SKM-1 (cell line): Measurements from ENCODE around the gene SMARCAL1.
A peak's percentile ranks its signal among the peaks of the same experiment; 100 is the strongest.

Source experiments
- DNase-seq: peaks from one replicate; lab custom pipeline; 2025; ENCODE audit not compliant: unreplicated experiment; lab: John Stamatoyannopoulos, UW

The SMARCAL1 gene

GRCh38 chr2:216392945-216393840 is 19.1 kb upstream of the SMARCAL1 start:
- no peak for DNase-seq

DNA sequence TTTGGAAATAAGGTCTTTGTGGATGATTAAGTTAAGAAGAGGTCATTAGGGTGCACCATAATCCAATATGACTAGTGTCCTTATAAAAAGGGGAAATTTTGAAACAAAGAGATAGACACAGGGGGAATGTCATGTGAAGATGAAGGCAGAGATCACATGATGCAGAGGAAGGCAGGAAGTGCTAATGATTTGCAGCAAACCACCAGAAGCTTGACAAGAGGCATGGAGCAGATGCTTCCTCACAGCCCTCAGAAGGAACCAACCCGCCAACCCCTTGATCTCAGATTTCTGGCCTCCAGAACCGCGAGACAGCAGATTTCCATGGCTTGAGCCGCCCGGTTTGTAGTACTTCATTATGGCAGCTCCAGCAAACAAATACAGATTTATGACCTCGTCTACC is 17.4 kb upstream of the SMARCAL1 start:
- DNase-seq = no peak

GRCh38 chr2:216399621-216400020 is 12.7 kb upstream of the SMARCAL1 start:
- no peak for DNase-seq

DNA sequence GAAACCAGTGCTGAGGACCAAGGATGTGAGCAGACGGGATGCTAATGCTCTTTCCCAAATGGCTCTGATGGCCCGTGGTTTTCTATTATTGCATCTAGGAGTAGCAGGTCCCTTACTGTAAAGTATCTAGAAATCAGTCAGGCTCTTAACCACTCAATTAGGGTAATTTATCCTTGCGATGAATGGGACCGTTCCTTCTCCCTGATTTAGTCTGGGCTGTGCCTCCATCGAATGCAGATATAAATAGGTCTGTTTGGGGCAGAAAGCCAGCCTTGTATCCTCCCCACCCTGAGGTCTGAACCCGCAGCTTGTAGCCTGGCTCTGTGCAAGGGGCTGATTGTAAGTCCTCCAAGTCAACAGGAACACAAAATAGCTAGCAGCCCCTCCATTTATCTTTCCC is 9.5 kb upstream of the SMARCAL1 start:
- no peak for DNase-seq

DNA sequence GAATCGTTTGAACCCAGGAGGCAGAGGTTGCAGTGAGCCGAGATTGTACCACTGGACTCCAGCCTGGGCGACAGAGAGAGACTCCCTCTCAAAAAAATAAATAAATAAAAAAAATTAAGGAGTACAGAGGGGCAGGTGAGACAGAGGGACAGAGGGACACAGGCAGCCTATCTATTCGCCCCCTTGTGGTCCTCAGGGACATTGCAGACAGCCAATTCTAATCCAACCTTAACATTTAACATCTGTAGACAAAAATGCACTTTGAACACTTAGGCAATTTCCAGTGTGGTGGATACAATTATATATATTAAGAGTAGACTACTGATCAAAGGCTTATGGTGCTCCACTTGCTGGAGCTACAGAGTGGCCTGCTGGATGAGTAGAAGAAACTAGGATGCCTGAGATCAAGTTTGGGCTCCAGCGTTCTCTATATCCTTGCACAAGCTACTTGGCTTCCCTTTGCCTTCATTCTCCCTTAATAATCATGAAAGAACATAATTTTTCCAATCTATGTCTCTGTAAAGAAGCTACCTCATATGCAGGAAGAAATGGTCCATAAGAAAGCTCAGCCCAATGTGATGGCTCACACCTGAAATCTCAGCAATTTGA is 8.2 kb upstream of the SMARCAL1 start:
- peak; percentile 34 for DNase-seq

- no peak for DNase-seq
Observed at GRCh38 chr2:216405588-216405987, 6.7 kb upstream of the SMARCAL1 start.

DNA sequence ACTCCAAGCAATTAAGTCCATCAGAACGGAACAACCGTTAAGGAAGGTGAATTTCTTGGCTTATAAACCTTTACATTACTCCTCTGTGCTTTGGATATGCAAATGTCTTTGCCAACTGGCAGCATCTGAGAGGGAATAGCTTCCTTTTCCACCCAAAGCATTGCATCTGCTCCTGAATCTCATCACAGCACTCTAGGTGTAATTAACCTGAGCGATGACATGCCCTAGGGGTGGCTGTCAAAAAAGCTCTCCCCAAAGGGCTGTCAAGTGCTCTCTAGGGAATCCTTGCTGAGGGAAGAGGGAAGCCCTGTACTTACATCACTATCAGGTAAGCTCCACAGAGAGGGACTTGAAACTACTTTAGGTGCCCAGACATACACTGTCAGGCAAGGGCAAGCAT is 5.5 kb upstream of the SMARCAL1 start:
- no peak for DNase-seq

- DNase-seq = no peak
Observed at GRCh38 chr2:216408426-216409290, 3.6 kb upstream of the SMARCAL1 start.

- DNase-seq = no peak
Observed at GRCh38 chr2:216410550-216410949, 1.7 kb upstream of the SMARCAL1 start.

DNA sequence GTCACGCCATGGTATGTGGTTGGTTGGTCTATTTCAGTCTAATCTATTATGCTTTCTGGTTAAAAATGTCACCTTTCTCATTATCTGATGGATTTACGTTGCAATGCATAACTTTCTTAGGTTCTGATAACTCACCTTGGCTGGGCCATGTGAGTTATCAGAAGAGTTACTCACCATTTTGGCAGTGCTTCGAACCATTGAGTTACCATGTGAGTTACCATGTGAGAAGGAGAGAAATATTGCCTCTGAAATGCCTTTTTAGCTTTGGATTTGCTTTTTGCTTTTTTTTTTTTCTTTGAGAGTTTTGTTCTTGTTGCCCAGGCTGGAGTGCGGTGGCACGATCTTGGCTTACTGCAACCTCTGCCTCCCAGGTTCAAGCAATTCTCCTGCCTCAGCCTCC is 1.6 kb downstream of the SMARCAL1 start:
- no peak for DNase-seq

DNA sequence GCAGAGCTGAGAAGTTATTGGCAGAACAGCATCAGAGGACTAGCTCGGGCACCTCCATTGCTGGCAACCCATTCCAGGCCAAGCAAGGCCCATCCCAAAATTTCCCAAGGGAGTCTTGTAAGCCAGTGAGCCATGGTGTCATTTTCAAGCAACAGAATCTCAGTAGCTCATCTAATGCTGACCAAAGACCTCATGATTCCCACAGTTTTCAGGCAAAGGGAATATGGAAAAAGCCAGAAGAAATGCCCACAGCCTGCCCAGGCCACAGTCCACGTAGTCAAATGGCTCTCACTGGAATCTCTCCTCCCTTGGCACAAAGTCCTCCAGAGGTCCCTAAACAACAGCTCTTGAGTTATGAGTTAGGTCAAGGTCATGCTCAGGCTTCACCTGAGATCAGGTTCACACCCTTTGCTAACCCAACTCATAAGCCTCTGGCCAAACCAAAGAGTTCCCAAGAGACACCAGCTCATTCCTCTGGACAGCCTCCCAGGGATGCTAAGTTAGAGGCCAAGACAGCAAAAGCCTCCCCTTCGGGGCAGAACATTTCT is 2.6 kb downstream of the SMARCAL1 start:
- no peak for DNase-seq

DNA sequence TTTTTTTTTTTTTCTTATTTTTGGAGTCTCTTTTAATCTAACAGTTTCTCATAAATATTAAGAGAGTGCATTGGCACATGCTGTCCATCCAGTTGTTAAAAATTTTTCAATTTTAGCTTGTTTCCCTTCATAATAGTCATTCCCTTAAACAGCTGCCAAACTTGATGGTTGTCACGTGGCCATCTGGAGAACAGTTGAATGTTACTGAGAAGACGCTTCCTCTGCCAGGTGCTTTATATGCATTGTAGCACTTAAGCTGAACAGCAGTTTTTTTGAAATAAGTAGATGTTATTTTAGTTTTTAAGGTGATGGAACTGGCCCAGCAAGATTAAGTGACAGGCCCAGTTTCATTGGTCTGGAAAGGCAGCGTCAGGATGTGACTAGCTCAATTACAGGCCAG is 3.3 kb downstream of the SMARCAL1 start:
- no peak for DNase-seq

- no peak for DNase-seq
Observed at GRCh38 chr2:216416571-216417307, 4.5 kb downstream of the SMARCAL1 start.

- no peak for DNase-seq
Observed at GRCh38 chr2:216418981-216419380, 6.7 kb downstream of the SMARCAL1 start.

DNA sequence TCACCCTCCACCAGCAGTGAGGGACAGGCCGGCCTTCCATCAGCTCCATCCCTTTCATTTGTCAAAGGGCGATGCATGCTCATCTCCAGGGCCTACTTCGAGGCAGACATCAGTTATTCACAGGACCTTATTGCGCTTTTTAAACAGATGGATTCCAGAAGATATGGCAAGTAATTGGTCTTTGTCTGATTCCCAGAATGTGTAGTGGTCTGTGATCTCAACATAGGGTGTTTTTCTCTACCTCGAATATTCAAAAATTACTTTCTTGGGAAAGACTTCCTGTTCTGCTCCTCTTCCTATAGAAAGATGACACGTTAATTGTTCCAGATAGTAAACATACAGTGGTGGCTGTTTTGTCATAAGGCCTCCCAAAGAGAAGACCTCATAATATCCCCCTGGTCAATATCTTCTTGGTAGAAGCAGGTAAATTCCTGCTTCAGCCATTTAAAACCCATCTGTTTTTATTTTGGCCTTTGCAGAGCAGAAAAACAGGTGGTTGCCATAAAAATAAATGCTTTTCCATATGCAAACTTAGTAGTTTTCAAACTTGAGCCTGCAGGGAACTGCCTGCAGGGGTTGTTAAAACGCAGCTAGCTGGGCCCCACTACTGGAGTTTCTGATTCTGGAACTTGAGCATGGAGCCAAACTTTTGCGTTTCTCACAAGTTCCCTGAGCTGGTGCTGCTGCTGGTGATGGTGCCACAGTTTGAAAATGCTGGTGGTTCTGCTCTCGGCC is 8.2 kb downstream of the SMARCAL1 start:
- DNase-seq = no peak

GRCh38 chr2:216423071-216423470 is 10.8 kb downstream of the SMARCAL1 start:
- DNase-seq = no peak

DNA sequence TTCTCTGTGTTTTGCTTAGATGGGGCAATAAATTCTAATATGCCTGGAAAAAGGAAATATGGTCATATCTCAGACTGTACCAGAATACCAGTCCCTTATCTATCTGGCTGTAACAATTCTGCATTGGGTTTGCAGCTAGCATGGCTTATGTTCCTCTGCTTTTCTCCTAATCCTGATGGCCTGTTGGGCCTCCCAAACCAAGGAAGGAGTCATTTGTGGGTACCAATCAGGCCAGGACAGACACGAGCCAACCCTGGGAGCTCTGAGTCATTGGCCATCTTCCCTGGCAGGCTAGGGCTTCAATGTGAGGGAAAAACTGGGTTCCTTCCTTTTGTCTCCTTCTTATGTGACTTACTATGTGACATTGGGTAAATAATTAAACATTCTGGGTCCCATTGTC is 12.0 kb downstream of the SMARCAL1 start:
- DNase-seq = no peak

DNA sequence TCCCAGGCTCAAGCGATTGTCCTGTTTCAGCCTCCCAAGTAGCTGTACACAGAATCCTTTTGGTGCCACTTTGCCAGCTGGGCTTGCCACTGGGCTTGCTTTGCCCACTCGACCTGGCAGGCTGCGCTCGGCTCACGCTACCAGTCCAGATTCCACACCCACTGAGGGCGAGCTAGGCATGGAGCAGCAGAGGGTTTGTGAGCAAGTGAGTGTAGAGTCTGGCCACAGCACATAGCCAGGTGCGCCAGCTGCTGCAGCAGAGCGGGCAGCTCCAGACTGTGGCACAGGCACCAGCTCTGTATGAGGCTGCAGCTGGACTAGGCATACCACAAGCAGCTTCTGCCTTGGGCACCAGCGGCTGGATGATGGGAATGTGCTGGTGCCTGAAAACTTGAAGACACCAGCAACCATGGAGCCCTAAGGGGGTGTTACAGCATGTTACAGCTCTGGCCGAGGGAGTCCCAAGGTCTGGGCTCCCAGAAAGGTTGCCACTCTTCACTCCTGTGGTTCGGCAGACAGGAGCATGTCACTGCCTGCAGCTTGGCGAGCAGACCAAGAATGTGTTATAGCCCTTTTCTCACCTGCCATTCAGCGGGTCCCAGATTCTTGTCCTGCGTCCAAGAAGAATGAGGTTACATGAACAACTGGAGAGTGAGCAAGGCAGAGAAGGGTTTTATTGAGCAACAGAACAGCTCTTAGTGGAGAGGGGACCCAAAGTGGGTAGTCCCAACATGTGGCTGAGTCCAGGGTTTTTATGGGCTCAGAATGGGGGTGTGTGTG is 12.9 kb downstream of the SMARCAL1 start:
- DNase-seq = no peak

DNA sequence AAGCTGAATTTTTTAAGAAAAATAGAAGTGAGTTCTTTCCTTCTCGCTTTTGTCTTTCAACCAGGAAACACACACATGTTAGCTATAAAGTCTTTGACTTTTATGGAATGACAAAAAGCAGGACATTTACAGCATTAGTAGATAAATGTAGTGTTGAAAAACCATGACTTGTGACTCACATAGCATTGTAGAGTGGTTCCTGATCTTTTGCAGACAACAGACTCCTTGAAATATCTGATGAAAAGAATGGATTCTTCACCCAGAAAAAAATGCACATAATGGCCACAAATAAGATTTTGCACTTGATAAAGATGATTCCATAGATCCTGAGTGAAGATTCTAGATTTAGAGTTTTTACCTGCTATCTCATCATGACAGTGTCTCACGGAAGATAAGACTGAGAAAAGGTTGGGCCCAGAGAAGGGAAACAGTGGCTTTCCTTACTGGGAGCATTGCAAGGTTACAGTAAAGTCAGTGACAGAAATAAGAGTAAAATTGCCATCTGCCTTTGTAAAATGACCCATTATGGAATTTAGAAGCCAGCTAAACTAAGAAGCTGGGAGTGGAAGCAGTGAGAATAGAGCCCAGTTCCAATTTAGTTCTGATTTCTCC is 14.0 kb downstream of the SMARCAL1 start:
- DNase-seq = no peak
